HG03460 (cell line): Measurements from ENCODE around the gene ADGRG7.
A peak's percentile ranks its signal among the peaks of the same experiment; 100 is the strongest.

Experiments
- ATAC-seq: cut with Tn5 transposase; IDR thresholded peaks from one replicate; pipeline ENCODE4 v1.9.1; 2021; ENCODE audit not compliant: unreplicated experiment

Gene ADGRG7

GRCh38 chr3:100600181-100601042, 9.0 kb upstream of the ADGRG7 start:
- ATAC-seq = no peak

DNA sequence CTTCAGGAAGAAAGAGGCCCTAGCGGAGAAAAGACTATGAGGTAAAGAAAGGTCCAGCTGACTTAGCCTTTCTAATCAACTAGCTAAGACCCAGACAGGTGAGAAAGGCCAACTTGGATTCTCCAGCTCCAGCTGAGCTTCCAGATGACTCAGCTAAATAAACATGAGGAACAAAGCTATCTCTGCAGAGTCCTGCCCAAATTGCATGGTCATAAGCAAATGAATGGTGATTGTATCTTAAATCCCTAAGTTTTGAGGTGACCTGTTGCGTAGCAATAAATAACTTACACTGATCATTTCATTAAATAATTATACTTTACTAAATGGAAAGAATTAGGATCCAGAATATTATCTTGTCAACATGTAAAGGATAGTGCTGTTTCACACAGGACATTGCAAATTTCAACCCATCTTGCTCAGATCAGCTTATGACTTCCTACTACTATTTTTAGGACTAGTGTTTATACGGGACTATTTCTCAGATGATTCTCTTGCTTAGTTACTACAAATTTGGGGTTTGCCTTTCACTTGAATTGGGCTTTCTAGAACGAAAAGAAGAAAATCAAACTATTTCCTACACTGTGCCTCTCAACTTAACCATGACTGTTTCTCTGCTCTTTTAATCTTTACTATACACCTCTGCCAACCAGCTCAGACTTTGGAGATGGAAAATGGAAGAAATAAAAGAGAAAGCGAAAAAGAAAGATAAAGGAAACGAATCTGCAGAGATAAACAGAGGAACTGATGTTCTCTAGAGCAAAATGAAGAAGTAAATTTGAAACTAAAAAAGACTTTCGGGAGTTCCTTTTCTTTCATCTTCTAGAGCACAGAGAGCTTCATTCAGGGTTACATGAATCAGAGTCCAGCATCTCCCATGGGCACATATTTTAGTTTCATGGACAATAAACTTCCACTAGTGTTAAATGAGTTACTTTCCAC, 6.6 kb upstream of the ADGRG7 start:
- ATAC-seq = peak; percentile 35

GRCh38 chr3:100603469-100603868, 5.9 kb upstream of the ADGRG7 start:
- ATAC-seq = peak; percentile 26

- no peak for ATAC-seq
Measured at GRCh38 chr3:100605358-100605757, 4.0 kb upstream of the ADGRG7 start.

DNA sequence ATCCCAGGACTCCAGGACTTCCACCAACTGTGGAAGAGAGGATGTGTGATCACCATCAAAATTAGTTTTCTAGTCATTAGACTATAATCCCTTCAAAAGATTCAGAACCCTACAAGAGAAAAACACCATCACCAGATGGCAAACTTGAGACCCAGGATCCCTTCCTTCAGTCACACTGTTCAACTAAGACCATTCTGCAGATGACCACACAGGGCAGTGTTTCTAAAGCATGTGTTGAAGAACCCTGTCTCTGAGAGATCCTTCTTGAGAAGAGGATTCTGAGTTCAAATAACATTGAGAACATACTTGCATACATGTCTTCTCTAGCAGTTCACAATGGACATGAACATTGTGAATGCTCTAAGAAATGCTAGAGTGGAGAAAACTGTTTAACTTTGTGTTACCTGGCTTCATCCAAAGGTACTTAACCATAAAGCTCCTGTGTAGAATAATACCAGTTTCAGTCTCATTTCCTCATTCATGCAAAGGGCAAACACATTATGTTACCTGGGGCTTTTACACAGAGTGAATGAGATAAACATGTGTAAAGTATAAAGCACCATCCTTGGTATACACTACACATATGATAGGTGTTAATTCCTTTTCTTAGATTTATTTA, 2.4 kb upstream of the ADGRG7 start:
- ATAC-seq = peak; percentile 72

DNA sequence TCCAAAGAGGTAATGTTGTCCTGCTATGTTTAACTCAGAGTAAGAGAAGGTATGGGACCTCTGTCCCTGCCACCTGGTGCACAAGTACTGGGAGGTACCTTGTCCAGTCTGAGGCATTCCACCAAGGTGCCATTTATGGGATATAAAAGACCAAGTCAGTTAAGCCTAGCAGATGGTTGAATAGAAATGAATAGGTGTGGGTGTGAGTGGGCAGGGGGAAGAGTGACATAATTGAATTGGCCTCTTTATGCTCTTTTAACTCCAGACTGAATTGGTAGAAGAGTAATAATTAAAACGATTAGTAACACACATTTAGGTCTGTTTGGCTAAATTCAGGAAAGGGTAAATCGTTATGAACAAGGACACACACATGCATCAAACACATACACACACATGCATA, 562 bp downstream of the ADGRG7 start:
- no peak for ATAC-seq

- ATAC-seq = no peak
Measured at GRCh38 chr3:100611221-100611620, 1.8 kb downstream of the ADGRG7 start.

- ATAC-seq = peak; percentile 68
Measured at GRCh38 chr3:100613721-100614390, 4.5 kb downstream of the ADGRG7 start.

GRCh38 chr3:100614941-100615340, 5.5 kb downstream of the ADGRG7 start:
- ATAC-seq = no peak

DNA sequence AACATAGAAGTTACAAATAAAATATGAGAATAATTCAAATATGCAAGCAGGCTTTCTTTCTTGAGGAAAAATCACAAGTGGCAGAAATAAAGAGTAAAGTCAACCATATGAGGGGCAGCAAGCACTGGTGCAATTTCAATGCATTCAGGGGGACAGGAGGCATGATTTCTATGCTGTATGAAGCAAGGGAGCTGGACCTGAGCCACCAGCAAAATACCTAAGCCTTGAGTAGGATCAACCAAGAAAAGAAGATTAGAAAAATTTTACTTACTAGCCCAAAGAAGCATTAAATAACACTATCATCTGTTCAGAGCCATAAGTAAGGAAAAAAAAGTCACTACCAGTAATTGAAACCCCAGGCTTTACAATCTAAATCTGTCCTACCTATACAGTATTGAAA, 6.3 kb downstream of the ADGRG7 start:
- ATAC-seq = no peak

DNA sequence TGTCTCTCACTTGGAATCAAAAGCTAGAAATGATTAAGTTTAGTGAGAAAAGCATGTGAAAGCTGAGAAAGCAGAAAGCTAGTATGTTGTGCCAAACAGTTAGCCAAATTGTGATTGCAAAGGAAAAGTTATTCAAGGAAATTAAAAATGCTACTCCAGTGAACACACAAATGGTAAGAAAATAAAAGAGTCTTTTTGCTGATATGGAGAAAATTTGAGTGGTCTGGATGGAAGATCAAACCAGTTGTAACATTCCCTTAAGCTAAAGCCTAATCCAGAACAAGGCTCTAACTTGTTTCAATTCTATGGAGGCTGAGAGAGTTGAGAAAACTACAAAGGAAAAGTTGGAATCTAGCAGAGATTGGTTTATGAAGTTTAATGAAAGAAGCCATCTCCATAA, 11.8 kb downstream of the ADGRG7 start:
- no peak for ATAC-seq

DNA sequence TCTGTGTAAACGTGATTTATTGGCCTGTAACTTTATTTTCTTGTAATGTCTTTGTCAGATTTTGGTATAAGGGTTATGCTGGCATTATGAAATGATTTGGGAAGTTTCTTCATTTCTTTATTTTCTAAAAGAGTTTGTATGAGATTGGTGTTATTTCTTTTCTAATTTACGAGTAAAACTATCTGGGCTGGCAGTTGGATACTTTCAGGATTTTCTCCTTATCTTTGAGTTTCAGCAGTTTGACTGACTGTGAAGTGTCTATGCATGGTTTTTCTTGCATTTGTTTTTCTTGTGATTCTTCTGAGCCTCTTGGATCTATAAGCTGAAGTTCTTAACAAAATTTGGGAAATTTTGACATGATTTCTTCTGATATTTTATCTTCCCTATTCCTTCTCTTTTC, 18.1 kb downstream of the ADGRG7 start:
- no peak for ATAC-seq

- no peak for ATAC-seq
Measured at GRCh38 chr3:100629421-100630127, 20.2 kb downstream of the ADGRG7 start.

GRCh38 chr3:100630664-100631063, 21.3 kb downstream of the ADGRG7 start:
- ATAC-seq = no peak

DNA sequence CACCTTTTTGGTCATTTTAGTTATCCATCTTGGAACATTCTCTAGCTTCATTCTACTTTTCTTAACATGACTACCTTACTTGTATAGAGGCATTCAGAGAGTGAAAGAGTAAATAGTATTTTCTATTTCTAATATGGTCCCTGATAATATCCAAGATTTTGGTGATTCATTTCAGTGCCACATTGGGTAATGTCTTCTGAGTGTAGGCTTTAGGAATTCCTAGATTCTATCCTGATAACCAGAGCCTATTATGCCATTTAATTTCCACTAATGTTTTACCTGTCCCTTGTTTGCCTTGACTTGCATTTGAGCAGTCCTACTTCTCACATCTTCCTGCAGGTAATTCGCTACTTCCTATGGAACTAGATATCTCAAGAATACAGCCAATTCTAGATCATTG, 21.8 kb downstream of the ADGRG7 start:
- no peak for ATAC-seq

DNA sequence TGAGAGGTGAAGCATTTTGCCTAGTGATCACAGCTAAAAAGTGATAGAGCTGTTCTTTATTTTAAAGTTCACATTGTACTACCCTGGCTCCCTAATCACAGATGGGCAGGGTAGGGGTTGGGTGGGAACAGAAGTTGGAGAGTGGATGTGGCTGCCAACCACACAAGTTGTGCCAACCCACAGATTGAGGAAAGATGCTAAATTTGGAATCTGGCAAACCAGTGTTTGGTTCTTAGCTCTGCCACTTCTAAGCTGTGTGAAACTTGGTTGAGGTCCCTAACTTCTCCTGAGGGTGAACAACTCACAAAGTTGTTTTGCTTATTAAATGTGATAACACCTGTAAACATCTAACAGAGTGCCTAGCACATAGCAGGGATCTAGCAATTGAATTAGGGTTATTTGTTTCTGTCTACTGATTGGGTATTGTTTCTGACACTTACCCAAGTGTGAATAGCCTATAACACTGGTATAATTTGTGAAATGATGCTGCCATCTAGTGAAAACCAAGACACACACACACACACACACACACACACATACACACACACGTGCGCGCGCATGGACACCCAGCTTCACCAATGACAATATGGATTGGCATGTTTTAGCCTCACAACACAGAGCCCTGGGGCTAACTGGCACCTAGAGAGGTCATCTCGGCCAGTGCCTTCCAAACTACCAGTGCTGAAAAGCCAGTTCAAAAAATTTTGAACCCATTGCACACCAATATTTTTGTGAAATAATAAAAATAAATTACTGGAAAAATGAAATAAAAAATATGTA, 25.3 kb downstream of the ADGRG7 start:
- peak; percentile 54 for ATAC-seq

DNA sequence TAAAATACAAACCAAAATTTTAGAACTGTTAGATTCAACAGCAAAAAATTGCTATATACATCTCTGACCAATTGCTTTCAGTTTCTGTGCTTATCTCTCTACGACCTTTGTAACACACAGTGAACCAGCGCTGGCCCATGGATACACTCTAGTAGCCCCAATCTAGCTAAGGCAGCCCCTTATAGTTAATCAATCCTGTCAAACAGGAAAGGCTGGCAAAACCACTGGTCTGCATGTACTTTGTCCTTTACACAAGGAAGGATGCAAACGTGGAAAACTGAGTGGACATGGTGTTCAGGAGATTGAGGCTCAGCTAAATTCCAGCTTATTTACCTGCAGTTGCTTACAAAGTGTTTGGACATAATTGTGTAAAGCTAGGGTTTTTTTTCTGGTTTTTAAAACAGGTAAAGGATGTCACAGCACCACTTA, 25.9 kb downstream of the ADGRG7 start:
- no peak for ATAC-seq

DNA sequence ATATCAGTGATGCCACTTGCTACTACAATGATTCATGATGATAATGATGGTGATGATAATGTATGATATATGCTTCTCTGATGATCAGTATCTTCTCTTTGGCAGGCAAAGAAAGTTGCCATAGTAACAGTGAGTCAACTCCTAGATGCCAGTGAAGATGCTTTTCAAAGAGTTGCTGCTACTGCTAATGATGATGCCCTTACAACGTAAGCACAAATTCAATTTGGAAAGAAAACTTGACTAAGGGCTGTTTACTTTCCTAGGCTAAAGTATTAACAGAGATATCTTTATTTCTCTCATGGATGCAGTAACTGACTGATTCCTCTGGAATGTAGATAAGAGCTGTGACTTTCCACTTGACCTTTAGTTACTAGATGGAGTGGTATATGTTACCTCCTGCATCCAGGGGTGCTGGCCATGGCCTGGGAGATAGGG, 27.8 kb downstream of the ADGRG7 start:
- no peak for ATAC-seq

DNA sequence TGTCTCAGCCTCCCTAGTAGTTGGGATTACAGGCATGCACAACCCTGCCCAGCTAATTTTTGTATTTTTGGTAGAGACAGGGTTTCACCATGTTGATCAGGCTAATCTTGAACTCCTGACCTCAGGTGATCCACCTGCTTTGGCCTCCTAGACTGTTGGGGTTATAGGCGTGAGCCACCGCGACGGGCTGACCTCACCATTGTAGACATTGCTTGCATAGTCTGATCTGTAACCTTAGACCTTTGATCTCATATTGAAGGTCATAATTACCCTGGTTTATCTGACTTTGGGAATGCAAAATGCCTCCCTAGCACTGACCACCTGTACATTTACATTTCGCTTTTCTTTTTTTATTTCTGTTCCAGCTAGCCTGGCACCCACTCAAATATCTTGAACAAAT, 31.2 kb downstream of the ADGRG7 start:
- no peak for ATAC-seq
